Fibroblast of lung (primary cell): ENCODE results near the gene MMP13. TPM values are rescaled to one million over a fixed set of nuclear protein-coding genes. Genes with fewer than 3 reads are reported as not detected.

Experiments used
- DNase-seq, 2 donors: peaks; one replicate each; pipeline versions ENCODE4 v3.0.0 to v3.0.0-alpha.2; 2010; ENCODE audit warnings: low read depth in 2 of 2
- H2AFZ ChIP-seq: 2 replicates; pipeline ENCODE4 v1.5.1; 2012; ENCODE audit warnings: low read length, control low read depth, inconsistent platforms
- H3K27ac ChIP-seq: 2 replicates; pipeline ENCODE4 v1.5.1; 2011; ENCODE audit warnings: low read length, control low read depth; ENCODE audit not compliant: insufficient read depth
- H3K27me3 ChIP-seq: 2 replicates; pipeline ENCODE4 v1.5.1; 2011; ENCODE audit warnings: mild to moderate bottlenecking, low read length; ENCODE audit not compliant: control insufficient read depth, insufficient read depth
- H3K36me3 ChIP-seq: 2 replicates; pipeline ENCODE4 v1.5.1; 2011; ENCODE audit warnings: low read length; ENCODE audit not compliant: control insufficient read depth, insufficient read depth
- H3K4me1 ChIP-seq: 2 replicates; pipeline ENCODE4 v1.5.1; 2011; ENCODE audit warnings: low read length; ENCODE audit not compliant: control insufficient read depth, insufficient read depth; ENCODE audit errors: extremely low read depth
- H3K4me2 ChIP-seq: 2 replicates; pipeline ENCODE4 v1.5.1; 2011; ENCODE audit warnings: low read length, control low read depth; ENCODE audit not compliant: insufficient read depth; ENCODE audit errors: extremely low read depth
- H3K4me3 ChIP-seq, 4 experiments: fragments of 200-600 bp in 1 of 4; sonication (generic) in 1 of 4; replicated peaks in 1 of 4; 2 replicates each; pipeline ENCODE4 v1.5.1; 2011 to 2016; ENCODE audit warnings: low read length in 4 of 4, low read depth in 3 of 4, mild to moderate bottlenecking in 3 of 4, control low read depth in 2 of 4, inconsistent platforms in 1 of 4, mixed read lengths in 1 of 4; ENCODE audit not compliant: insufficient read depth in 1 of 4; ENCODE audit errors: control extremely low read depth in 1 of 4
- H3K79me2 ChIP-seq: 2 replicates; pipeline ENCODE4 v1.5.1; 2012; ENCODE audit warnings: mild to moderate bottlenecking, low read length, inconsistent platforms; ENCODE audit not compliant: control insufficient read depth, insufficient read depth
- H3K9ac ChIP-seq: 2 replicates; pipeline ENCODE4 v1.5.1; 2011; ENCODE audit warnings: mild to moderate bottlenecking, low read length, control low read depth; ENCODE audit not compliant: insufficient read depth
- H3K9me3 ChIP-seq: 2 replicates; pipeline ENCODE4 v1.5.1; 2012; ENCODE audit warnings: low read depth, low read length; ENCODE audit not compliant: control insufficient read depth, insufficient read depth
- H4K20me1 ChIP-seq: 2 replicates; pipeline ENCODE4 v1.5.1; 2011; ENCODE audit warnings: low read length; ENCODE audit not compliant: control insufficient read depth, insufficient read depth; ENCODE audit errors: extremely low read depth
- CTCF ChIP-seq, 2 donors: IDR thresholded peaks in 1 of 2; conservative IDR thresholded peaks in 1 of 2; 1 replicate in 1 of 2; 2 replicates in 1 of 2; pipeline ENCODE4 v1.5.1; 2011 to 2012; ENCODE audit warnings: low read length in 2 of 2, control low read depth in 1 of 2, inconsistent platforms in 1 of 2, low read depth in 1 of 2, mild to moderate bottlenecking in 1 of 2
- EZH2 ChIP-seq: IDR thresholded peaks from 2 replicates; pipeline ENCODE4 v1.5.1; 2012; ENCODE audit warnings: low read length, control low read depth, mild to moderate bottlenecking; ENCODE audit errors: missing control alignments
- polyA plus RNA-seq, 2 donors: library from polyadenylated mRNA; depleted of rRNA in 1 of 2; stranded (reverse) in 1 of 2; unstranded in 1 of 2; fragments of >200 nt; gene quantifications; 2 replicates each; pipeline ENCODE4 v1.2.1, GENCODE V29; 2011 to 2012; ENCODE audit warnings: missing spikeins in 1 of 2
- total RNA-seq: library from RNA; depleted of rRNA; stranded (reverse); fragments of >200 nt; gene quantifications from 2 replicates; pipeline ENCODE4 v1.2.1, GENCODE V29; 2014

The MMP13 gene
- total and polyA plus RNA-seq, 2 donors (not counting 1 experiment from before 2014, with no cell fraction given) = not detected

GRCh38 chr11:102936864-102937509 is 18.5 kb downstream of the MMP13 start:
- H3K27me3 ChIP-seq = no peaks in the 10 kb centered on the region
- no peak overlapping the region for H3K9ac ChIP-seq
- no peak overlapping the region for H2AFZ ChIP-seq
- no peaks in the 10 kb centered on the region for H3K36me3 ChIP-seq
- H3K27ac ChIP-seq = no peak overlapping the region
- H4K20me1 ChIP-seq = no peaks in the 10 kb centered on the region
- H3K9me3 ChIP-seq = no peaks in the 10 kb centered on the region
- no peaks in the 10 kb centered on the region for H3K79me2 ChIP-seq
- H3K4me3 ChIP-seq = no peak overlapping the region
- no peaks in the 10 kb centered on the region for H3K4me1 ChIP-seq
- no peak overlapping the region for H3K4me2 ChIP-seq
- TF ChIP-seq CTCF (conservative IDR thresholded peaks at IDR 0.05 in 1 of 2, IDR thresholded peaks at IDR 0.05 in 1 of 2; ENCODE audit: low read depth in 1 of 2, low read length in 2 of 2) (no peak), EZH2 (no peak)
- DNase-seq = no peak

- H3K36me3 ChIP-seq = no peaks in the 10 kb centered on the region
- no peak overlapping the region for H3K9ac ChIP-seq
- H3K4me1 ChIP-seq = no peaks in the 10 kb centered on the region
- no peak for DNase-seq
- no peaks in the 10 kb centered on the region for H3K79me2 ChIP-seq
- no peaks in the 10 kb centered on the region for H3K27me3 ChIP-seq
- no peaks in the 10 kb centered on the region for H3K9me3 ChIP-seq
- peak in 1 of 2 donors; percentile 8 for TF ChIP-seq CTCF (conservative IDR thresholded peaks at IDR 0.05 in 1 of 2, IDR thresholded peaks at IDR 0.05 in 1 of 2; ENCODE audit: low read depth in 1 of 2, low read length in 2 of 2)
- TF ChIP-seq EZH2 = no peak
- no peak overlapping the region for H3K4me3 ChIP-seq
- H3K4me2 ChIP-seq = no peak overlapping the region
- H2AFZ ChIP-seq = no peak overlapping the region
- H3K27ac ChIP-seq = no peak overlapping the region
- no peaks in the 10 kb centered on the region for H4K20me1 ChIP-seq
These were observed 20.0 kb downstream of the MMP13 start for GRCh38 chr11:102935514-102935913.

- Histone ChIP-seq H3K4me3 (no peak overlapping the region), H3K4me2 (no peak overlapping the region), H3K9ac (no peak overlapping the region), H3K4me1 (no peaks in the 10 kb centered on the region), H2AFZ (no peak overlapping the region), H3K36me3 (no peaks in the 10 kb centered on the region), H3K27me3 (no peaks in the 10 kb centered on the region), H3K27ac (no peak overlapping the region), H3K9me3 (no peaks in the 10 kb centered on the region), H3K79me2 (no peaks in the 10 kb centered on the region), H4K20me1 (no peaks in the 10 kb centered on the region)
- no peak for TF ChIP-seq CTCF (conservative IDR thresholded peaks at IDR 0.05 in 1 of 2, IDR thresholded peaks at IDR 0.05 in 1 of 2; ENCODE audit: low read depth in 1 of 2, low read length in 2 of 2)
- no peak for TF ChIP-seq EZH2
- DNase-seq = no peak
These were observed 20.8 kb downstream of the MMP13 start for GRCh38 chr11:102934735-102935134.
